Measurements from ENCODE around the gene KRTAP10-1.

The KRTAP10-1 gene

GRCh38 chr21:44547656-44548331, 7.8 kb upstream of the KRTAP10-1 start:
- DNase-seq: no peak

- DNase-seq: no peak
Measured at GRCh38 chr21:44544566-44544965, 4.6 kb upstream of the KRTAP10-1 start.

GRCh38 chr21:44542716-44543115, 2.7 kb upstream of the KRTAP10-1 start:
- no peak for DNase-seq

- no peak for DNase-seq
Measured at GRCh38 chr21:44540741-44541288, 820 bp upstream of the KRTAP10-1 start.

GRCh38 chr21:44539046-44539445, 949 bp downstream of the KRTAP10-1 start:
- DNase-seq: no peak

GRCh38 chr21:44537930-44538911, 1.8 kb downstream of the KRTAP10-1 start:
- DNase-seq: no peak

- no peak for DNase-seq
Measured at GRCh38 chr21:44535963-44536362, 4.0 kb downstream of the KRTAP10-1 start.

- DNase-seq: no peak
Measured at GRCh38 chr21:44534688-44535087, 5.3 kb downstream of the KRTAP10-1 start.

- no peak for DNase-seq
Measured at GRCh38 chr21:44533891-44534627, 5.9 kb downstream of the KRTAP10-1 start.

- no peak for DNase-seq
Measured at GRCh38 chr21:44533121-44533890, 6.7 kb downstream of the KRTAP10-1 start.

- DNase-seq: no peak
Measured at GRCh38 chr21:44532712-44533111, 7.3 kb downstream of the KRTAP10-1 start.

GRCh38 chr21:44531606-44532564, 8.1 kb downstream of the KRTAP10-1 start:
- no peak for DNase-seq

GRCh38 chr21:44530903-44531605, 8.9 kb downstream of the KRTAP10-1 start:
- no peak for DNase-seq

- no peak for DNase-seq
Measured at GRCh38 chr21:44530221-44530902, 9.6 kb downstream of the KRTAP10-1 start.

GRCh38 chr21:44529503-44530125, 10.4 kb downstream of the KRTAP10-1 start:
- DNase-seq: no peak

- no peak for DNase-seq
Measured at GRCh38 chr21:44529011-44529421, 11.0 kb downstream of the KRTAP10-1 start.

- no peak for DNase-seq
Measured at GRCh38 chr21:44528634-44528995, 11.4 kb downstream of the KRTAP10-1 start.

- no peak for DNase-seq
Measured at GRCh38 chr21:44527983-44528633, 11.9 kb downstream of the KRTAP10-1 start.

Measured in NCI-H1105 treated with DMSO at 0.1 percent for 48 hours (cell line).